ENCODE data around the gene NR3C2. TPM values are rescaled to one million over a fixed set of nuclear protein-coding genes. Genes with fewer than 3 reads are reported as not detected.

NR3C2 gene
- total RNA-seq, 1 experiment from 2014 or later: 2.7 TPM

- RAD21 ChIA-PET (ENCODE audit: low non-redundant PET in 1 of 2, low total read pairs in 2 of 2, uncharacterized antibody in 2 of 2, unreplicated experiment in 2 of 2): no interaction called here
Observed at GRCh38 chr4:148258535-148258934, 183.7 kb downstream of the NR3C2 start.

GRCh38 chr4:148255344-148255720 is 186.9 kb downstream of the NR3C2 start:
- CTCF ChIA-PET: no interaction called here
- DNase-seq (ENCODE audit: low read depth, low spot score): no peak
- RAD21 ChIA-PET (ENCODE audit: low non-redundant PET in 1 of 2, low total read pairs in 2 of 2, uncharacterized antibody in 2 of 2, unreplicated experiment in 2 of 2): no interaction called here
- H3K9me3 ChIP-seq (ENCODE audit: control insufficient read depth in 1 of 2, insufficient read depth in 1 of 2, low read depth in 1 of 2, low read length in 2 of 2): no peaks in the 10 kb centered on the region
- H3K4me2 ChIP-seq (ENCODE audit: low read length): no peak overlapping the region
- POLR2A ChIA-PET: no interaction called here
- no peaks in the 10 kb centered on the region for H3K4me1 ChIP-seq (ENCODE audit: control insufficient read depth in 1 of 2, insufficient read depth in 2 of 2, low read length in 2 of 2)
- no peak overlapping the region for H3K4me3 ChIP-seq (replicated peaks in 1 of 2; ENCODE audit: low read depth in 1 of 2, low read length in 2 of 2)
- no TSS peak for BruUV-seq (replicated peaks)
- no peaks in the 10 kb centered on the region for H3K27me3 ChIP-seq (ENCODE audit: insufficient read depth, low read length)
- H3K36me3 ChIP-seq (ENCODE audit: control insufficient read depth in 1 of 2, insufficient read depth in 2 of 2, low read length in 2 of 2): no peaks in the 10 kb centered on the region
- intact Hi-C loops (cut with micrococcal nuclease): no loop called here
- H2AFZ ChIP-seq (ENCODE audit: low read depth, low read length, poor library complexity, severe bottlenecking): no peak overlapping the region
- H4K20me1 ChIP-seq (ENCODE audit: insufficient read depth): no peaks in the 10 kb centered on the region
- no peak for ATAC-seq
- no peaks in the 10 kb centered on the region for H3K9me2 ChIP-seq (ENCODE audit: insufficient read depth)
- no peak overlapping the region for H3K27ac ChIP-seq (ENCODE audit: low read depth, low read length)
- H3K79me2 ChIP-seq (ENCODE audit: insufficient read depth, low read length): no peaks in the 10 kb centered on the region
- H3K9ac ChIP-seq (ENCODE audit: low read length): no peak overlapping the region
- TF ChIP-seq CBX3 (IDR thresholded peaks at IDR 0.05; ENCODE audit: low read depth): no peak
- TF ChIP-seq POLR2AphosphoS5 (IDR thresholded peaks at IDR 0.05; ENCODE audit: low read depth, low read length): no peak
- no peak for TF ChIP-seq ZNF274 (IDR thresholded peaks at IDR 0.05; ENCODE audit: low read depth, low read length)
- TF ChIP-seq SIN3A (IDR thresholded peaks at IDR 0.05; ENCODE audit: low read depth): no peak
- no peak for TF ChIP-seq SRF (IDR thresholded peaks at IDR 0.05; ENCODE audit: low read depth)
- no peak for TF ChIP-seq EZH2 (IDR thresholded peaks at IDR 0.05)
- no peak for TF ChIP-seq JUND (IDR thresholded peaks at IDR 0.05)
- TF ChIP-seq ZBTB33 (IDR thresholded peaks at IDR 0.05; ENCODE audit: extremely low read depth, insufficient replicate concordance, low read length): no peak
- TF ChIP-seq SP1 (IDR thresholded peaks at IDR 0.05; ENCODE audit: low read depth): no peak
- TF ChIP-seq ATF3 (IDR thresholded peaks at IDR 0.05): no peak
- no peak for TF ChIP-seq ELF1 (IDR thresholded peaks at IDR 0.05; ENCODE audit: borderline replicate concordance, low read depth)
- TF ChIP-seq ZFX (IDR thresholded peaks at IDR 0.05): no peak
- TF ChIP-seq YY1 (IDR thresholded peaks at IDR 0.05; ENCODE audit: extremely low read depth, insufficient replicate concordance, low read depth, low read length): no peak
- TF ChIP-seq RAD21 (IDR thresholded peaks at IDR 0.05; ENCODE audit: low read depth): no peak
- TF ChIP-seq CTCF (IDR thresholded peaks at IDR 0.05 in 2 of 3, conservative IDR thresholded peaks at IDR 0.05 in 1 of 3; ENCODE audit: borderline replicate concordance in 1 of 3, insufficient read depth in 1 of 3, low read depth in 2 of 3, low read length in 2 of 3): no peak

More at GRCh38 chr4:148258535-148258934, 183.7 kb downstream of the NR3C2 start:
- H3K27ac ChIP-seq (ENCODE audit: low read depth, low read length): no peak overlapping the region
- intact Hi-C loops (cut with micrococcal nuclease): no loop called here
- no peak overlapping the region for H3K4me2 ChIP-seq (ENCODE audit: low read length)
- no peak for TF ChIP-seq MAX (IDR thresholded peaks at IDR 0.05)
- TF ChIP-seq ELF1 (IDR thresholded peaks at IDR 0.05; ENCODE audit: borderline replicate concordance, low read depth): no peak
- no peak for TF ChIP-seq CBX3 (IDR thresholded peaks at IDR 0.05; ENCODE audit: low read depth)
- TF ChIP-seq POLR2AphosphoS5 (IDR thresholded peaks at IDR 0.05; ENCODE audit: low read depth, low read length): no peak
- TF ChIP-seq SP1 (IDR thresholded peaks at IDR 0.05; ENCODE audit: low read depth): no peak
- TF ChIP-seq EZH2 (IDR thresholded peaks at IDR 0.05): no peak
- no peak for TF ChIP-seq SRF (IDR thresholded peaks at IDR 0.05; ENCODE audit: low read depth)
- no peak for TF ChIP-seq EZH2phosphoT487 (IDR thresholded peaks at IDR 0.05; ENCODE audit: borderline replicate concordance)
- DNase-seq (ENCODE audit: low read depth, low spot score): no peak
- ATAC-seq: no peak
- H3K9me2 ChIP-seq (ENCODE audit: insufficient read depth): no peaks in the 10 kb centered on the region
- H3K9ac ChIP-seq (ENCODE audit: low read length): no peak overlapping the region
- no peaks in the 10 kb centered on the region for H4K20me1 ChIP-seq (ENCODE audit: insufficient read depth)
- H3K27me3 ChIP-seq (ENCODE audit: insufficient read depth, low read length): no peaks in the 10 kb centered on the region
- no TSS peak for BruUV-seq (replicated peaks)
- no peak overlapping the region for H2AFZ ChIP-seq (ENCODE audit: low read depth, low read length, poor library complexity, severe bottlenecking)
- POLR2A ChIA-PET: no interaction called here
- no peaks in the 10 kb centered on the region for H3K36me3 ChIP-seq (ENCODE audit: control insufficient read depth in 1 of 2, insufficient read depth in 2 of 2, low read length in 2 of 2)
- H3K79me2 ChIP-seq (ENCODE audit: insufficient read depth, low read length): no peaks in the 10 kb centered on the region
- no peaks in the 10 kb centered on the region for H3K4me1 ChIP-seq (ENCODE audit: control insufficient read depth in 1 of 2, insufficient read depth in 2 of 2, low read length in 2 of 2)
- H3K9me3 ChIP-seq (ENCODE audit: control insufficient read depth in 1 of 2, insufficient read depth in 1 of 2, low read depth in 1 of 2, low read length in 2 of 2): no peaks in the 10 kb centered on the region
- CTCF ChIA-PET: no interaction called here
- no peak overlapping the region for H3K4me3 ChIP-seq (replicated peaks in 1 of 2; ENCODE audit: low read depth in 1 of 2, low read length in 2 of 2)
